H1 (cell line): ENCODE data around the gene EXOSC7.

Source experiments
- CHD1 ChIP-seq: IDR thresholded peaks from 2 replicates; pipeline ENCODE4 v1.6.1; 2012; ENCODE audit warnings: low read depth, low read length, improper control_type of control experiment
- CTCF ChIP-seq, 3 experiments: IDR thresholded peaks; 1 replicate in 2 of 3; 2 replicates in 1 of 3; pipeline versions ENCODE4 v1.5.1 to v1.6.1; 2011; ENCODE audit warnings: low read length in 3 of 3, mild to moderate bottlenecking in 3 of 3, inconsistent platforms in 2 of 3, low read depth in 1 of 3, moderate library complexity in 1 of 3; ENCODE audit not compliant: insufficient read depth in 1 of 3; ENCODE audit errors: control extremely low read depth in 1 of 3
- EGR1 ChIP-seq: IDR thresholded peaks from 2 replicates; pipeline ENCODE4 v1.6.1; 2011; ENCODE audit warnings: low read depth, low read length, borderline replicate concordance
- GABPA ChIP-seq: IDR thresholded peaks from 2 replicates; pipeline ENCODE4 v1.6.1; 2011; ENCODE audit warnings: mild to moderate bottlenecking, low read length, moderate library complexity, borderline replicate concordance; ENCODE audit not compliant: insufficient read depth
- POLR2AphosphoS5 ChIP-seq: IDR thresholded peaks from 2 replicates; pipeline ENCODE4 v1.6.1; 2011; ENCODE audit warnings: low read depth, low read length

- TF ChIP-seq POLR2AphosphoS5 (no peak), GABPA (no peak), CHD1 (no peak), CTCF (IDR thresholded peaks at IDR 0.05; ENCODE audit: control extremely low read depth in 1 of 3, insufficient read depth in 1 of 3, low read depth in 1 of 3, low read length in 3 of 3) (no peak), EGR1 (no peak)
Measured at GRCh38 chr3:44983484-44983941, 7.5 kb downstream of the EXOSC7 start.
